Testis (tissue), 3 donors: Measurements from ENCODE around the gene AGPAT2. TPM values are rescaled to one million over a fixed set of nuclear protein-coding genes. Genes with fewer than 3 reads are reported as not detected.
"Not testable (repeated sequence)": the region's sequence is repeated elsewhere in the genome, so short reads cannot be mapped to it uniquely, and the experiment has no call there.

ENCODE experiments used
- DNase-seq: peaks from one replicate; pipeline ENCODE4 v3.0.0-alpha.2; 2019
- H3K27ac ChIP-seq, 2 donors: fragments of 200-600 bp; sonication (generic); one replicate each; pipeline ENCODE4 v1.5.1; 2019
- H3K27me3 ChIP-seq: fragments of 200-600 bp; sonication (generic); one replicate; pipeline ENCODE4 v1.5.1; 2019
- H3K36me3 ChIP-seq: fragments of 200-600 bp; sonication (generic); one replicate; pipeline ENCODE4 v1.5.1; 2017; ENCODE audit warnings: low read depth; ENCODE audit errors: missing control alignments
- H3K4me1 ChIP-seq: fragments of 200-600 bp; sonication (generic); one replicate; pipeline ENCODE4 v1.5.1; 2019
- H3K4me3 ChIP-seq, 2 donors: fragments of 200-600 bp; sonication (generic); one replicate each; pipeline ENCODE4 v1.5.1; 2017 to 2019
- H3K9me3 ChIP-seq: fragments of 200-600 bp; sonication (generic); one replicate; pipeline ENCODE4 v1.5.1; 2017
- POLR2A ChIP-seq: fragments of 450-650 bp; IDR thresholded peaks from one replicate; pipeline ENCODE4 v1.6.1; 2017; ENCODE audit warnings: antibody characterized with exemption, mild to moderate bottlenecking, moderate library complexity
- WGBS, 2 donors: methylation state at CpG; one replicate each; pipeline ENCODE4 v1.1.5; 2018; 5-methylcytosine and 5-hydroxymethylcytosine counted together
- intact Hi-C: fragments of 100-400 bp; cut with DNase I; formaldehyde crosslinking; loops from one replicate; pipeline ENCODE4 v1.15.1; 2023; ENCODE audit warnings: low total_unique reads
- polyA plus RNA-seq: library from polyadenylated mRNA; stranded (reverse); fragments of 350-450 nt; fragmentation: Illumina TruSeq; extraction: RNeasy Lipid Tissue Mini Kit (QIAGEN cat#74804); gene quantifications from one replicate; pipeline ENCODE4 v1.2.3, GENCODE V29; 2014; ENCODE audit warnings: low read depth, low replicate concordance; ENCODE audit not compliant: insufficient read depth
- total RNA-seq, 2 donors: library from RNA; depleted of rRNA; stranded (reverse); fragments of >200 nt; gene quantifications; one replicate each; pipeline ENCODE4 v1.2.3, GENCODE V29; 2016
- TF ChIP-seq, protein P1 (sequence below), 3 experiments: fragments of 450-650 bp in 2 of 3; fragments of 200-600 bp in 1 of 3; sonication (generic) in 1 of 3; IDR thresholded peaks; one replicate each; pipeline ENCODE4 v1.5.1; 2016 to 2019; ENCODE audit warnings: antibody characterized with exemption in 3 of 3, mild to moderate bottlenecking in 2 of 3, moderate library complexity in 1 of 3

The AGPAT2 gene
- total and polyA plus RNA-seq, 3 donors from 2014 or later, result 34.2 to 52.7 (median 46.6) TPM

DNA sequence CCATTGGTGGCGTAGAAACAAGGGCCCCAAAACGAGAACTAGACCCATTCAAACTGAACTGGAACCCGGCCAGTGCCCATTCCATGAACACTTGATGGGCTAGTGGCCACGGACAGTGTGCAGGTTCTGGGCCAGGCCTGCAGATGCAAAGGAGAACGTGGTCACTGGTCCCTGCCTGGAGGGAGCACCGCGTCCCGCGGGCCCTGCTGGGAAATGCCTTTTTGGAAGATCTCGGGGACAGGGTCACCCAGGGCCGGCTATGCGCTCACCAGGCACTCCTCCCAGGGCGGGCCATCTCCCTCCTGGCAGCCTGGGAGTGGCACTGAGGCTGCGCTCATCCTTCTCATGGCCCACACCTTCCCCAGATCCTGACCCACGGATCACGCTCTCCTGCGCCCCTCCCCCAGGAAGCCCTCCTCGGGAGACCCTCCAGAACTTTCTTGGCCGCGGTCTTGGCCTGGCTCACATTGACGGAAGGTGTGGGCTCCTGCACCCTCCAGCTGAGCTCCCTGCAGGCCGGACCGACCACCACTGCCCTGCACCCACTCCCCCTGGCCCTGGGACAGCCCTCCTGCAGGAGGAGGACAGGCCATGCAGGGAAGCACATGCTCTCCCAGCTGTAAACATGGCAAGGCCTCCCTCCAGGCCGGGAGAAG is 22.3 kb upstream of the AGPAT2 start:
- no peak for DNase-seq
- no peak for TF ChIP-seq POLR2A
- TF ChIP-seq, protein P1, sequence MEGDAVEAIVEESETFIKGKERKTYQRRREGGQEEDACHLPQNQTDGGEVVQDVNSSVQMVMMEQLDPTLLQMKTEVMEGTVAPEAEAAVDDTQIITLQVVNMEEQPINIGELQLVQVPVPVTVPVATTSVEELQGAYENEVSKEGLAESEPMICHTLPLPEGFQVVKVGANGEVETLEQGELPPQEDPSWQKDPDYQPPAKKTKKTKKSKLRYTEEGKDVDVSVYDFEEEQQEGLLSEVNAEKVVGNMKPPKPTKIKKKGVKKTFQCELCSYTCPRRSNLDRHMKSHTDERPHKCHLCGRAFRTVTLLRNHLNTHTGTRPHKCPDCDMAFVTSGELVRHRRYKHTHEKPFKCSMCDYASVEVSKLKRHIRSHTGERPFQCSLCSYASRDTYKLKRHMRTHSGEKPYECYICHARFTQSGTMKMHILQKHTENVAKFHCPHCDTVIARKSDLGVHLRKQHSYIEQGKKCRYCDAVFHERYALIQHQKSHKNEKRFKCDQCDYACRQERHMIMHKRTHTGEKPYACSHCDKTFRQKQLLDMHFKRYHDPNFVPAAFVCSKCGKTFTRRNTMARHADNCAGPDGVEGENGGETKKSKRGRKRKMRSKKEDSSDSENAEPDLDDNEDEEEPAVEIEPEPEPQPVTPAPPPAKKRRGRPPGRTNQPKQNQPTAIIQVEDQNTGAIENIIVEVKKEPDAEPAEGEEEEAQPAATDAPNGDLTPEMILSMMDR (IDR thresholded peaks at IDR 0.05), result no peak
- H3K9me3 ChIP-seq, result no peaks in the 10 kb centered on the region
- H3K27ac ChIP-seq, result no peak overlapping the region
- intact Hi-C loops, result no loop called here
- peaks cover 20% of the 10 kb centered on the region for H3K4me1 ChIP-seq
- no peaks in the 10 kb centered on the region for H3K27me3 ChIP-seq
- no peak overlapping the region for H3K4me3 ChIP-seq
- H3K36me3 ChIP-seq, result no peaks in the 10 kb centered on the region
- 91 to 100% methylated on average over 3 to 24 of the region's 24 CpGs for WGBS, 2 donors

DNA sequence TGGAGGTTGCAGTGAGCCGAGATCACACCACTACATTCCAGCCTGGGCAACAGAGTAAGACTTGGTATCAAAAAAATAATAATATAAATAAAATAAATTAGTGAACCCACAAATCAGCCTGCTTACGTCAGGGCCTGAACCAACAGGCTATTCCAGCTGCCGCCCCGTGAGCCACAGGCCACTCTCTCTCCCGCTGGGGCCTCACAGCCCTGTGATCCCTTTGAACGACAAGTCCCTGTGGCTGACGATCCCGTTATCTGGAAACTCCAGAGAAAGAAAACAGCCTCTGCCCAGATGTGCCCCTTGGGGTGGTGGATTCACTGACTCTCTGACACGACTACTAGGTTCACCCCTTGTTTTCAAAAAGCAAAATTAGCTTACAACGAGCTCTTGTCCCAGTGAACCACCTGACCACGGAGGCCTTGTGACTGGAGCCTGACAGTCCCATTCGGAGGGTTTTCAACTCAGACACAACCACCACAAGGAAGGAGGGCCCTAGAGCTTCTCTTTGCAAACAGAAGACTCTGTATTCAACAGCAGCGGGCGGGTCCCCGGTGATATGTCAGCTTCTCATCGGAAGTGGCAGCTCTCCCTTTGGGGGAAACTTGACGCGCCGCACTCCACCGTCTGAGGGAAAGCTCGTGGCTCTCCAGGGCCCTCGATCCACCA is 20.7 kb upstream of the AGPAT2 start:
- intact Hi-C loops, result no loop called here
- no peaks in the 10 kb centered on the region for H3K36me3 ChIP-seq
- H3K4me3 ChIP-seq, result no peak overlapping the region
- WGBS, 2 donors, result 83% methylated on average over 22 of the region's 22 CpGs
- TF ChIP-seq POLR2A, result no peak
- TF ChIP-seq, protein P1 (IDR thresholded peaks at IDR 0.05), result no peak
- no peaks in the 10 kb centered on the region for H3K27me3 ChIP-seq
- DNase-seq, result no peak
- peaks cover 11% of the 10 kb centered on the region for H3K4me1 ChIP-seq
- H3K27ac ChIP-seq, result no peak overlapping the region
- H3K9me3 ChIP-seq, result no peaks in the 10 kb centered on the region

DNA sequence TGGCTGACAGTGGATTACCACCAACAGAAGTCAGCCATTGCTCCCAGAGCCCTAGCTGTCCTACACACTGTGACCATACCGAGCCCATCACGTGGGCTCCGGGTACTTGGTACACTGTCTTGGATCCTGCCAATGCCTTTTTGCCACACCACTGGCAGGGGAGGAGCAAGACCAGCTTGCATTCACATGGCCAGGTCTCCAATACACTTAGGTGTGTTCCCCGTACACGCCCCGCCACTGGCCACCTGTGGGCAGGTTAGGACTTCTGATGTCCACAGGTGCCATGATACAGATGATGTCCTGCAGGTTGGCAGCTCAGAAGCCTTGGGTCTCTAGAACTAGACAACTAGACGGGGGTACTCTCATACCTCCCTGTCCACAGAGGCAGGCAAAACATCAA is 19.8 kb upstream of the AGPAT2 start:
- TF ChIP-seq, protein P1 (IDR thresholded peaks at IDR 0.05), result no peak
- no peak for TF ChIP-seq POLR2A
- intact Hi-C loops, result no loop called here
- Histone ChIP-seq H3K27ac (no peak overlapping the region), H3K27me3 (no peaks in the 10 kb centered on the region), H3K4me3 (no peak overlapping the region), H3K4me1 (peaks cover 6% of the 10 kb centered on the region), H3K9me3 (no peaks in the 10 kb centered on the region), H3K36me3 (no peaks in the 10 kb centered on the region)
- 92 to 95% methylated on average over 7 of the region's 7 CpGs for WGBS, 2 donors
- DNase-seq, result no peak

DNA sequence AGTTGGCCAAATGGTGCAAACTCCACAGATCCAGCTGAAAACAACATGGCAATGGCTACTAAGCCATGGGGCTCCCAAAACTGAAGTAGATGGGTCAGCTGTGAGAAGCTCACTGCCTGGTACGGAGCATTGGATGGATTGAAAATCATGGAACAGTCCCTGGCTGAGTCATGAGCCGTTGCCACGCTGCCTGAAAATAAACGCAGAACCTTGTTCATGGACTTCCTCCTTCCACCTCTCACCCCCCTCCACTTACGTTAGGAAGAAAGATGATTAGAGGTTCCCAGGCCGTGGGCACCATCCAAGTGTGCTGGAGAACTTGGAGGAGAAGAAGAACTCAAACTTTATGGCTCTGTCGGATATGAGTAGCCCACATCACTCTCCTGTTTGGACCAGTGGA is 18.3 kb upstream of the AGPAT2 start:
- H3K4me3 ChIP-seq, result no peak overlapping the region
- H3K9me3 ChIP-seq, result no peaks in the 10 kb centered on the region
- TF ChIP-seq, protein P1 (IDR thresholded peaks at IDR 0.05), result no peak
- TF ChIP-seq POLR2A, result no peak
- H3K27ac ChIP-seq, result no peak overlapping the region
- no peaks in the 10 kb centered on the region for H3K36me3 ChIP-seq
- H3K27me3 ChIP-seq, result no peaks in the 10 kb centered on the region
- DNase-seq, result no peak
- H3K4me1 ChIP-seq, result no peaks in the 10 kb centered on the region
- WGBS, 2 donors, result 75 to 87% methylated on average over 7 of the region's 7 CpGs
- intact Hi-C loops, result no loop called here

DNA sequence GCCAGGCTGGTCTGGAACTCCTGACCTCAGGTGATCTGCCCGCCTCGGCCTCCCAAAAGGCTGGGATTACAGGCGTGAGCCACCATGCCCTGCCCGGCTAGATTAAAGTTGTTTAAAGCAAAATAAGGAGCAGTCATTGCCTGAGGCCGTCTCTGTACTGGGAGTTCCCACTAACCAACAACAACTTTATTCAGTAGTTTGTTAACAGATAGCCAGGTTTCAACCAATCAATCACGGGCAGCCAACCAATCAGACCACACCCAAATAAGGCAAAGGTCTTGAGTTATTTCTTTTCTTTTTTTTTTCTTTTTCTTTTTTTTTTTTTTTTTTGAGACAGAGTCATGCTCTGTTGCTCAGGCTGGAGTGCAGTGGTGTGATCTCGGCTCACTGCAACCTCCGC is 17.5 kb upstream of the AGPAT2 start:
- WGBS, 2 donors, result 91 to 94% methylated on average over 8 of the region's 8 CpGs
- H3K4me1 ChIP-seq, H3K4me3 ChIP-seq, H3K27ac ChIP-seq, DNase-seq, H3K36me3 ChIP-seq, intact Hi-C loops, H3K27me3 ChIP-seq, H3K9me3 ChIP-seq: not testable (repeated sequence)
